ENCODE results near the gene TFIP11.

- TF ChIP-seq POLR2A (IDR thresholded peaks at IDR 0.05) (no peak), CTCF (IDR thresholded peaks at IDR 0.05) (no peak)
Measured at GRCh38 chr22:26494506-26494905, 17.8 kb downstream of the TFIP11 start.

All from adrenal gland (tissue), 5 donors.